ENCODE measurements around the gene PNKP. TPM values are rescaled to one million over a fixed set of nuclear protein-coding genes. Genes with fewer than 3 reads are reported as not detected.

The PNKP gene
- total and polyA plus RNA-seq, 9 of the 15 experiments (the other 6 are each of a cell fraction or from before 2014, with no cell fraction given) = 2.8 to 85.4 (median 25.3) TPM

GRCh38 chr19:49817964-49818648 lies 49.3 kb downstream of the PNKP start, which contains the start of gene MED25 (continued):
- TF ChIP-seq, protein P1, sequence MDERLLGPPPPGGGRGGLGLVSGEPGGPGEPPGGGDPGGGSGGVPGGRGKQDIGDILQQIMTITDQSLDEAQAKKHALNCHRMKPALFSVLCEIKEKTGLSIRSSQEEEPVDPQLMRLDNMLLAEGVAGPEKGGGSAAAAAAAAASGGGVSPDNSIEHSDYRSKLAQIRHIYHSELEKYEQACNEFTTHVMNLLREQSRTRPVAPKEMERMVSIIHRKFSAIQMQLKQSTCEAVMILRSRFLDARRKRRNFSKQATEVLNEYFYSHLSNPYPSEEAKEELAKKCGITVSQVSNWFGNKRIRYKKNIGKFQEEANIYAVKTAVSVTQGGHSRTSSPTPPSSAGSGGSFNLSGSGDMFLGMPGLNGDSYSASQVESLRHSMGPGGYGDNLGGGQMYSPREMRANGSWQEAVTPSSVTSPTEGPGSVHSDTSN (CRISPR knock-in tag; IDR thresholded peaks at IDR 0.05; ENCODE audit: low read depth) = no peak
- TF ChIP-seq, protein P1 (tag; conservative IDR thresholded peaks at IDR 0.05; ENCODE audit: low read depth) = no peak
- peak; percentile 87 for TF ChIP-seq HCFC1 (IDR thresholded peaks at IDR 0.05; ENCODE audit: low read depth, low read length)
- TF ChIP-seq NEUROD1 (IDR thresholded peaks at IDR 0.05; ENCODE audit: borderline replicate concordance, low read depth, low read length, partially characterized antibody) = peak; percentile 1
- TF ChIP-seq, protein P2, sequence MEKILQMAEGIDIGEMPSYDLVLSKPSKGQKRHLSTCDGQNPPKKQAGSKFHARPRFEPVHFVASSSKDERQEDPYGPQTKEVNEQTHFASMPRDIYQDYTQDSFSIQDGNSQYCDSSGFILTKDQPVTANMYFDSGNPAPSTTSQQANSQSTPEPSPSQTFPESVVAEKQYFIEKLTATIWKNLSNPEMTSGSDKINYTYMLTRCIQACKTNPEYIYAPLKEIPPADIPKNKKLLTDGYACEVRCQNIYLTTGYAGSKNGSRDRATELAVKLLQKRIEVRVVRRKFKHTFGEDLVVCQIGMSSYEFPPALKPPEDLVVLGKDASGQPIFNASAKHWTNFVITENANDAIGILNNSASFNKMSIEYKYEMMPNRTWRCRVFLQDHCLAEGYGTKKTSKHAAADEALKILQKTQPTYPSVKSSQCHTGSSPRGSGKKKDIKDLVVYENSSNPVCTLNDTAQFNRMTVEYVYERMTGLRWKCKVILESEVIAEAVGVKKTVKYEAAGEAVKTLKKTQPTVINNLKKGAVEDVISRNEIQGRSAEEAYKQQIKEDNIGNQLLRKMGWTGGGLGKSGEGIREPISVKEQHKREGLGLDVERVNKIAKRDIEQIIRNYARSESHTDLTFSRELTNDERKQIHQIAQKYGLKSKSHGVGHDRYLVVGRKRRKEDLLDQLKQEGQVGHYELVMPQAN (IDR thresholded peaks at IDR 0.05; ENCODE audit: borderline replicate concordance) = peak; percentile 36
- no peak for TF ChIP-seq ZNF324 (CRISPR knock-in tag; IDR thresholded peaks at IDR 0.05)
- 0 out of 4 replicates have a peak, but pooled peaks of 1 of the 2 experiments have one; percentile 17 for TF ChIP-seq TBL1XR1 (IDR thresholded peaks at IDR 0.05; ENCODE audit: low read length in 2 of 2)
- TF ChIP-seq ZNF384 (IDR thresholded peaks at IDR 0.05; ENCODE audit: low read depth, low read length) = no peak
- no peak for TF ChIP-seq ZC3H11A (IDR thresholded peaks at IDR 0.05; ENCODE audit: low read depth, low read length)
- TF ChIP-seq ZNF274 (IDR thresholded peaks at IDR 0.05; ENCODE audit: borderline replicate concordance, low read depth, low read length) = no peak
- no peak for TF ChIP-seq SP2 (IDR thresholded peaks at IDR 0.05; ENCODE audit: extremely low read depth, low read depth, low read length, poor library complexity, severe bottlenecking)
- TF ChIP-seq ZNF3 (CRISPR knock-in tag; IDR thresholded peaks at IDR 0.05) = no peak
- TF ChIP-seq LARP7 (IDR thresholded peaks at IDR 0.05) = no peak
- no peak for TF ChIP-seq SRSF3 (IDR thresholded peaks at IDR 0.05; ENCODE audit: insufficient read depth, low read length)
- TF ChIP-seq PPARD (CRISPR knock-in tag; IDR thresholded peaks at IDR 0.05) = no peak
- peak; percentile 67 for TF ChIP-seq TAF1 (IDR thresholded peaks at IDR 0.05; ENCODE audit: control insufficient read depth, extremely low read depth, insufficient read depth, low read length, severe bottlenecking)
- TF ChIP-seq HDAC1 (IDR thresholded peaks at IDR 0.05) = peak in 1 of 2 experiments; percentile 26; a peak in 1 of 4 replicates
- TF ChIP-seq, protein P3, sequence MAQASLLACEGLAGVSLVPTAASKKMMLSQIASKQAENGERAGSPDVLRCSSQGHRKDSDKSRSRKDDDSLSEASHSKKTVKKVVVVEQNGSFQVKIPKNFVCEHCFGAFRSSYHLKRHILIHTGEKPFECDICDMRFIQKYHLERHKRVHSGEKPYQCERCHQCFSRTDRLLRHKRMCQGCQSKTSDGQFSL (CRISPR knock-in tag; IDR thresholded peaks at IDR 0.05) = no peak
- TF ChIP-seq, protein P3 (tag; IDR thresholded peaks at IDR 0.05) = no peak
- TF ChIP-seq ZNF12 (CRISPR knock-in tag; IDR thresholded peaks at IDR 0.05) = no peak
- peak; percentile 87 for TF ChIP-seq POLR2G (IDR thresholded peaks at IDR 0.05; ENCODE audit: low read depth, low read length)
- TF ChIP-seq CEBPB (tag; IDR thresholded peaks at IDR 0.05) = no peak
- TF ChIP-seq IRF2 (CRISPR knock-in tag; IDR thresholded peaks at IDR 0.05) = no peak
- TF ChIP-seq TCF7L2 (IDR thresholded peaks at IDR 0.05; ENCODE audit: low read depth, low read length) = no peak
